Measurements from ENCODE around the gene SYCP2.

Gene SYCP2

DNA sequence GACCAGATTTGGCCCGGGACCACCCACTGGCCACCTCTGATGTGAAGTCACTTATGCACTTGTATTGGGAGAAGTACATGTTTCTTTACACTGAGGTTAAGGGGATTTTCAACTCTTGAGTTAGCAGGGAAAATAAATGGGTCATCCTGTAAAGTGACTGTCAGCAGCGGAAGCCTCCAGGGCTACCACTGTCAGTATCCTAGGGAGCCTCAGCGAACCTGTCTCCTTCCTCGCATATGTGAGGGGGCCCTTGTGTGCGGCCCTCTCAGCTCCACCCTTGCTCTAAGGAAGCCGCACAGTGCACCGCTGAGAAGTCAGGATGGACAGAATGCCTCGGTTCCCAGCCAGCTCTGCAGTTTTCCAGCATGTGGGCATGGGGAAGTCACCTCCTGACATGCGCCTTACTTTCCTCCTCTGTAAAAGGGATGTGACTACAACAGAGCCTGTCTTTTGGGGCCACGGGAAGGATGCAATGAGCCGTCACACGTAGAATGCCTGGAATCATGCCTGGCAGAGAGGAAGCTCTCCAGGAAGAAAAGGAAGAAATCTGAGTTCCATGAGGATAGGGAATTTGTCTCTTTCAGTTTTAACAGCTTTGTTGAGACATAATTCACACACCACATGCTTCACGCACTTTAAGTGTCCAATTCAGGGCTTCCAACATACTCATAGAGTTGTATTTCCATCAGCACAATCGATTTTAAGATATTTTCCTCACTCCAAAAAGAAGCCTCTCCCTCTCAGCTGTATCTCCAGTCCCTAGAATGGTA is 115.4 kb downstream of the SYCP2 start:
- no peak overlapping the region for H2AFZ ChIP-seq (ENCODE audit: low read depth, low read length)
- no peaks in the 10 kb centered on the region for H3K4me1 ChIP-seq (ENCODE audit: insufficient read depth, low read length)
- no peaks in the 10 kb centered on the region for H3K9me3 ChIP-seq (ENCODE audit: low read length)
- H3K4me3 ChIP-seq (ENCODE audit: low read length), result no peak overlapping the region
- no peaks in the 10 kb centered on the region for H3K36me3 ChIP-seq (ENCODE audit: insufficient read depth, low read length)
- peaks cover 11% of the 10 kb centered on the region for H3K27me3 ChIP-seq (ENCODE audit: insufficient read depth, low read length)

DNA sequence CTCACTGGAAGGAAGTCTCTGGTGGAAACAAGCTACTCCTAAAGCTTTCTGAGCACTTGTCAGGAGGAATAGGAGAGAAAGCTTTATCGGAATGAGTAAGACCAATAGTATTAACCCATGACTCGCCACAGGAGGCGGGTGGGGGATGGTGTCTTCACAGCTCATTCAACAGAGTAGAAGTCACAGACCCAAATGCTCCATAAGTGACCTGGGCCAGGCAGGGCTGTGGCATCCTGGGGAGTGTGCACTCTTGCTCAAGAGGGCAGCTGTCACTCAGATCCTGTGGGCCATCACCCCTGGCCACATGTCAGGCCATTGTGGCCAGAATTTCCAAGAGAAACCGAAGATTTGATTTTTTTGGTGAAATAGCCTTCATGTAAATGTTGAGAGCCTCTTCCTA is 116.0 kb downstream of the SYCP2 start:
- Histone ChIP-seq H3K4me3 (ENCODE audit: low read length) (no peak overlapping the region), H3K27me3 (ENCODE audit: insufficient read depth, low read length) (peaks cover 11% of the 10 kb centered on the region), H2AFZ (ENCODE audit: low read depth, low read length) (no peak overlapping the region), H3K36me3 (ENCODE audit: insufficient read depth, low read length) (no peaks in the 10 kb centered on the region), H3K4me1 (ENCODE audit: insufficient read depth, low read length) (no peaks in the 10 kb centered on the region), H3K9me3 (ENCODE audit: low read length) (no peaks in the 10 kb centered on the region)

DNA sequence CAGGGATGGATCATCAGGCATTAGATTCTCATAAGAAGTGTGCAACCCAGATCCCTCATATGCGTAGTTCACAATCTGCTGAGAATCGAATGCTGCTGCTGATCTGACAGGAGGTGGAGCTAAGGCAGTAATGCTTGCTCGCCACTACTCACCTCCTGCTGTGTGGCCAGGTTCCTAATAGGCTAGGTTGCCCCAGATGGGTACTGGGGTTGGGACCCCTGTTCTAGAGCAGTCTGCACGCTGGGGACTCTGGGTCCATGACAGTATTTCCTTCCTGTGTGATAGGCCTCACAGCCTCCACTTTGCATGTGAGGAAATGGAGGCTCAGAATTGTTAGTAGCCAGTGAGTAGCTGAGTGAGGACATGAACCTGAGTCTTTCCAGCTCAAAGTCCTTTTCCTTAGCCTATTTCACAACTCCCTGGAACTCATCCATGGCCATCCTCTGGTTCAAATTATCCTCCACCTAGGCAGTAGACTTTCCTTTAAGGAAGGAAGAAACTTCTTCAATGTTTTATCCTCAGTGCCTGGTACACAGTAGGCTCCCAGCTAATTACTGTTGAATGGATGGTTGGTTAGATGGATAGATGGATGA is 117.2 kb downstream of the SYCP2 start:
- Histone ChIP-seq H3K36me3 (ENCODE audit: insufficient read depth, low read length) (no peaks in the 10 kb centered on the region), H2AFZ (ENCODE audit: low read depth, low read length) (no peak overlapping the region), H3K4me3 (ENCODE audit: low read length) (no peak overlapping the region), H3K9me3 (ENCODE audit: low read length) (no peaks in the 10 kb centered on the region), H3K27me3 (ENCODE audit: insufficient read depth, low read length) (peaks cover 11% of the 10 kb centered on the region), H3K4me1 (ENCODE audit: insufficient read depth, low read length) (no peaks in the 10 kb centered on the region)

DNA sequence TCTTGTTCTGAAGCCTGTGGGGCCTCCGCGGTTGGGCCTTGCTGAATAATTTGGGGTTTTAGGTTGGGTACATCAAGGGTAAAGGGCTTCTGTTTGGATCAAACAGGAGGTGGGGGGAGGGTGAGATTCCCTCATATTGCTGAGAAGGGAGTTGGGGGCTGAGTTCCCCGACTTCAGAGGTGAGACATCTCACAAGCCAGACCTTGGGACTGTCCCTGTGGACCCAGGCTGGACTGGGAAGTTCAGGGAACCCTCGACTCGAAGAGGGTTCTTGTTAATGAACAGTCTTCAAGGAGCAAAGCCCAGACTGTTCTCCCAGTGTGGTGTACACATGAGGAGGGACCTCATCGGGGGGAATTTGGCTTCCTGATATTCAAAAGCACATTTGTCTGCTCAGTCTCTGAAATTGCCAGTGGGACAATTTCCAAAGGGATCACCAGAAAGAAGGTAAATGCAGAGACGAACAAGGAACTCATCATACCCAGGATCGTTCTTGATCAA is 118.5 kb downstream of the SYCP2 start:
- Histone ChIP-seq H2AFZ (ENCODE audit: low read depth, low read length) (no peak overlapping the region), H3K36me3 (ENCODE audit: insufficient read depth, low read length) (no peaks in the 10 kb centered on the region), H3K9me3 (ENCODE audit: low read length) (no peaks in the 10 kb centered on the region), H3K4me3 (ENCODE audit: low read length) (no peak overlapping the region), H3K27me3 (ENCODE audit: insufficient read depth, low read length) (peaks cover 11% of the 10 kb centered on the region), H3K4me1 (ENCODE audit: insufficient read depth, low read length) (no peaks in the 10 kb centered on the region)

DNA sequence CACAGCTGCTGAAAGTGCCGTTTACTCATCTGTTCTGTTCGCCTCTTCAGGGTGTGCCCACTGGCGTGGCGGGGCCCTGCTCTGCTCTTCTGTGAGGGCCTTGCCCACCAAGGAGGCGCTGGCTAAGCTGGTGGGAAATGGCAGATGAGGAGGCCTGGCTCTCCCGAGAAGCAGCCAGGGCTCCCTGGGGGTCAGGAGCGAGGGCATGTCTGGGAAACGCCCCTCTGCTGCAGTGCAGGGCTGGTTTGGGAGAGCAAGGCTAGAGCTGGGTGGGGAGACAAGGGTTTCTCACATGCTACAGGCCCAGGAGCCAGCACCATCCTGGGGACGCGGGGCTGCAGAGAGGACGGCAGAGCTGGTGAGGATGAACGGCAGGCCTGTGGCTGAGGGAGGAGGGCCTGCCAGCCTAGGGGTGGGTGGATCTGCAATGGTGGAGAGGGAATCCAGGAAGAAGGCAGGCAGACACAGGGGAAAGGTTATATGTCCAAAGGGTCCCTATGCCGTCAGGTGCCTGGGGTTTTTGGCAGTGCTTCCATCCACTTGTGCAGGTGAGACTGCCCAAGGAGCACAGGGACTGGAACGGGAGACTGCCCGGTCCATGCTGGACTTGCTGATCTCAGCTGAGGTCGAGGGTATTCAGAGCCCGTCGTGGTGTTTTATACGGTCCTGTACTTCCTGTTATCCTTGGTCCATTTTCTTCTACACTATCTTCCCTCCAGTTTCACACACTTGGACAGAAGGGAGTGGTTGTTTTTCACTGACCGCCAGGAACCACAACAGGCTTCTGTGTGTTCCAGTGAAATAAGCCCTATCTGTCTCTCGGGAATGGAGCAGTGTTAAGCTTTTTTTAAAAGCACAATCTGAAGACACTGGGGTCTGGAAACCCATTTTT is 119.2 kb downstream of the SYCP2 start:
- Histone ChIP-seq H3K27me3 (ENCODE audit: insufficient read depth, low read length) (peaks cover 11% of the 10 kb centered on the region), H3K4me1 (ENCODE audit: insufficient read depth, low read length) (no peaks in the 10 kb centered on the region), H3K4me3 (ENCODE audit: low read length) (no peak overlapping the region), H2AFZ (ENCODE audit: low read depth, low read length) (no peak overlapping the region), H3K9me3 (ENCODE audit: low read length) (no peaks in the 10 kb centered on the region), H3K36me3 (ENCODE audit: insufficient read depth, low read length) (no peaks in the 10 kb centered on the region)

Measured in neuron (in vitro differentiated cells).